SK-N-DZ (cell line): ENCODE data around the gene DBNDD2.
A peak's percentile ranks its signal among the peaks of the same experiment; 100 is the strongest.

ENCODE experiments used
- DNase-seq: peaks from one replicate; pipeline ENCODE4 v3.0.0-alpha.2; 2015; ENCODE audit warnings: low spot score
- small RNA-seq, 2 experiments: library from RNA; depleted of rRNA; stranded (forward); fragments of <200 nt; gene quantifications; one replicate each; pipeline ENCODE3, GENCODE V24; 2014

Gene DBNDD2

GRCh38 chr20:45449528-45449927, 41.4 kb downstream of the DBNDD2 start:
- DNase-seq, result peak; percentile 61

GRCh38 chr20:45450097-45450818, 42.2 kb downstream of the DBNDD2 start:
- no peak for DNase-seq

GRCh38 chr20:45452238-45452637, 44.1 kb downstream of the DBNDD2 start:
- no peak for DNase-seq

GRCh38 chr20:45452772-45453691, 44.9 kb downstream of the DBNDD2 start:
- no peak for DNase-seq

- DNase-seq, result peak; percentile 46
Observed at GRCh38 chr20:45456632-45457031, 48.5 kb downstream of the DBNDD2 start.

- no peak for DNase-seq
Observed at GRCh38 chr20:45459606-45460005, 51.5 kb downstream of the DBNDD2 start.

Small RNA genes lying within 50 kb of the gene (small RNA-seq; reads per million reads assigned to genes)
- gene MIR6812, result 0 to 0.09 reads per million in 2 experiments
